NCI-H128 (cell line): ENCODE results near the gene OAS2.
"Not testable (repeated sequence)": the region's sequence is repeated elsewhere in the genome, so short reads cannot be mapped to it uniquely, and the experiment has no call there.

ENCODE experiments used
- DNase-seq: peaks from one replicate; lab custom pipeline; 2025; ENCODE audit not compliant: unreplicated experiment; lab: John Stamatoyannopoulos, UW

Gene OAS2

GRCh38 chr12:112947761-112948160 is 30.6 kb upstream of the OAS2 start:
- DNase-seq = no peak

- DNase-seq = no peak
These were observed 29.5 kb upstream of the OAS2 start for GRCh38 chr12:112948806-112949205.

GRCh38 chr12:112950701-112951100 is 27.6 kb upstream of the OAS2 start:
- DNase-seq = no peak

GRCh38 chr12:112957125-112957524 is 21.2 kb upstream of the OAS2 start:
- not testable (repeated sequence) for DNase-seq

GRCh38 chr12:112961074-112961473 is 17.2 kb upstream of the OAS2 start:
- DNase-seq = no peak

- DNase-seq = no peak
These were observed 16.8 kb upstream of the OAS2 start for GRCh38 chr12:112961536-112961935.

- no peak for DNase-seq
These were observed 15.8 kb upstream of the OAS2 start for GRCh38 chr12:112962561-112962960.

GRCh38 chr12:112963227-112963861 is 15.0 kb upstream of the OAS2 start:
- DNase-seq = no peak

GRCh38 chr12:112964067-112964670 is 14.2 kb upstream of the OAS2 start:
- DNase-seq = no peak

GRCh38 chr12:112964915-112965314 is 13.4 kb upstream of the OAS2 start:
- no peak for DNase-seq

GRCh38 chr12:112965643-112966042 is 12.7 kb upstream of the OAS2 start:
- no peak for DNase-seq

- no peak for DNase-seq
These were observed 11.0 kb upstream of the OAS2 start for GRCh38 chr12:112967306-112967705.

GRCh38 chr12:112967858-112968257 is 10.5 kb upstream of the OAS2 start:
- DNase-seq = no peak

GRCh38 chr12:112969547-112970306 is 8.6 kb upstream of the OAS2 start:
- no peak for DNase-seq

GRCh38 chr12:112970391-112970790 is 7.9 kb upstream of the OAS2 start:
- DNase-seq = no peak

- DNase-seq = no peak
These were observed 7.1 kb upstream of the OAS2 start for GRCh38 chr12:112971248-112971647.

- no peak for DNase-seq
These were observed 5.1 kb upstream of the OAS2 start for GRCh38 chr12:112973011-112973735.

GRCh38 chr12:112973818-112974231 is 4.5 kb upstream of the OAS2 start:
- no peak for DNase-seq

GRCh38 chr12:112974904-112975303 is 3.4 kb upstream of the OAS2 start:
- no peak for DNase-seq

- no peak for DNase-seq
These were observed 1.2 kb upstream of the OAS2 start for GRCh38 chr12:112977139-112977538.

- no peak for DNase-seq
These were observed 678 bp upstream of the OAS2 start for GRCh38 chr12:112977641-112978040.
